SK-N-MC (cell line): ENCODE results near the gene SLC50A1.

Experiments used
- EZH2 ChIP-seq: fragments of 200-600 bp; sonication (generic); IDR thresholded peaks from one replicate; pipeline ENCODE4 v1.6.1; 2017; ENCODE audit warnings: antibody characterized with exemption
- POLR2AphosphoS5 ChIP-seq: IDR thresholded peaks from 2 replicates; pipeline ENCODE4 v1.6.1; 2012; ENCODE audit warnings: mild to moderate bottlenecking, low read depth, low read length, borderline replicate concordance

GRCh38 chr1:155178441-155179111, 42.9 kb downstream of the SLC50A1 start:
- TF ChIP-seq POLR2AphosphoS5 (no peak), EZH2 (no peak)
